HEK293 (cell line): ENCODE results near the gene OR9G1.
"Not testable (repeated sequence)": the region's sequence is repeated elsewhere in the genome, so short reads cannot be mapped to it uniquely, and the experiment has no call there.

Source experiments
- YY1 ChIP-seq: fragments of 450-650 bp; formaldehyde crosslinking; IDR thresholded peaks from 2 replicates; pipeline ENCODE4 v1.5.1; 2018; ENCODE audit warnings: missing biosample characterization, missing genetic modification characterization
- ZNF138 ChIP-seq: fragments of 450-650 bp; formaldehyde crosslinking; IDR thresholded peaks from 2 replicates; pipeline ENCODE4 v1.5.1; 2016; ENCODE audit warnings: missing biosample characterization, missing genetic modification characterization, borderline replicate concordance
- TF ChIP-seq, protein P1 (sequence below): fragments of 450-650 bp; formaldehyde crosslinking; IDR thresholded peaks from 2 replicates; pipeline ENCODE4 v1.5.1; 2016; ENCODE audit warnings: missing biosample characterization, missing genetic modification characterization
- TF ChIP-seq, protein P2 (sequence below): fragments of 450-650 bp; formaldehyde crosslinking; IDR thresholded peaks from 2 replicates; pipeline ENCODE4 v1.5.1; 2016; ENCODE audit warnings: missing biosample characterization, missing genetic modification characterization

DNA sequence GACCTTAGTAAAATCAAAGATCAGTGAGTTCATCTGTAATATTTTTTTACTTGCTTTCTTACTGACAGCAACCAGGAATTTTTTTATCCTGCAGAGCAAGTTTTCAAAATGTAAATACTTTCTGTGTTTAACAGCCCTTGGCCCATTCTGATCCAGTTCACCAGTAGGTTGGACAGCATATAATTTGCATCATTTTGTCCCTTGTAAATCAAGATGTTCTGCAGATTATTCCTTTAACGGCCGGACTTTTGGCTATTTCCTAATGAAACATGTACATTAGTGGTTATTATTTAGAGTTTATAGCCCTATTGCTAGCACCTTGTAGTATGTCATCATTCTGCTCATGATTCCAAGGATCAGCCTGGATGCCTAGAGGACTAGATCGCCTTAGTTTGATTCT is 7.7 kb upstream of the OR9G1 start:
- not testable (repeated sequence) for TF ChIP-seq YY1, ZNF138 (tag by site-specific recombination)
- TF ChIP-seq, protein P1, sequence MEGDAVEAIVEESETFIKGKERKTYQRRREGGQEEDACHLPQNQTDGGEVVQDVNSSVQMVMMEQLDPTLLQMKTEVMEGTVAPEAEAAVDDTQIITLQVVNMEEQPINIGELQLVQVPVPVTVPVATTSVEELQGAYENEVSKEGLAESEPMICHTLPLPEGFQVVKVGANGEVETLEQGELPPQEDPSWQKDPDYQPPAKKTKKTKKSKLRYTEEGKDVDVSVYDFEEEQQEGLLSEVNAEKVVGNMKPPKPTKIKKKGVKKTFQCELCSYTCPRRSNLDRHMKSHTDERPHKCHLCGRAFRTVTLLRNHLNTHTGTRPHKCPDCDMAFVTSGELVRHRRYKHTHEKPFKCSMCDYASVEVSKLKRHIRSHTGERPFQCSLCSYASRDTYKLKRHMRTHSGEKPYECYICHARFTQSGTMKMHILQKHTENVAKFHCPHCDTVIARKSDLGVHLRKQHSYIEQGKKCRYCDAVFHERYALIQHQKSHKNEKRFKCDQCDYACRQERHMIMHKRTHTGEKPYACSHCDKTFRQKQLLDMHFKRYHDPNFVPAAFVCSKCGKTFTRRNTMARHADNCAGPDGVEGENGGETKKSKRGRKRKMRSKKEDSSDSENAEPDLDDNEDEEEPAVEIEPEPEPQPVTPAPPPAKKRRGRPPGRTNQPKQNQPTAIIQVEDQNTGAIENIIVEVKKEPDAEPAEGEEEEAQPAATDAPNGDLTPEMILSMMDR (tag by site-specific recombination): not testable (repeated sequence)
- TF ChIP-seq, protein P2, sequence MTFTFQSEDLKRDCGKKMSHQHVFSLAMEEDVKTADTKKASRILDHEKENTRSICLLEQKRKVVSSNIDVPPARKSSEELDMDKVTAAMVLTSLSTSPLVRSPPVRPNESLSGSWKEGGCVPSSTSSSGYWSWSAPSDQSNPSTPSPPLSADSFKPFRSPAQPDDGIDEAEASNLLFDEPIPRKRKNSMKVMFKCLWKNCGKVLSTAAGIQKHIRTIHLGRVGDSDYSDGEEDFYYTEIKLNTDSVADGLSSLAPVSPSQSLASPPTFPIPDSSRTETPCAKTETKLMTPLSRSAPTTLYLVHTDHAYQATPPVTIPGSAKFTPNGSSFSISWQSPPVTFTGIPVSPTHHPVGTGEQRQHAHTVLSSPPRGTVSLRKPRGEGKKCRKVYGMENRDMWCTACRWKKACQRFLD (tag by site-specific recombination): not testable (repeated sequence)
